H1 (cell line): Measurements from ENCODE around the gene CBL. TPM values are rescaled to one million over a fixed set of nuclear protein-coding genes. Genes with fewer than 3 reads are reported as not detected.

Experiments used
- BACH1 ChIP-seq: IDR thresholded peaks from 2 replicates; pipeline ENCODE4 v1.6.1; 2012; ENCODE audit warnings: low read length, improper control_type of control experiment
- CHD7 ChIP-seq: fragments of 300-600 bp; sonication (generic); IDR thresholded peaks from 2 replicates; pipeline ENCODE4 v1.7.1; 2012; ENCODE audit warnings: low read length, moderate library complexity, mild to moderate bottlenecking, inconsistent platforms; ENCODE audit not compliant: insufficient replicate concordance
- RNF2 ChIP-seq: fragments of 200-900, 300-1000 bp; sonication (generic); IDR thresholded peaks from 2 replicates; pipeline ENCODE4 v1.7.1; 2016; ENCODE audit warnings: borderline replicate concordance, low read depth, mild to moderate bottlenecking, antibody characterized with exemption, low read length; ENCODE audit not compliant: poor library complexity, severe bottlenecking; ENCODE audit errors: missing control alignments
- RXRA ChIP-seq: IDR thresholded peaks from 2 replicates; pipeline ENCODE4 v1.6.1; 2011; ENCODE audit warnings: low read depth, mild to moderate bottlenecking, low read length, moderate library complexity; ENCODE audit not compliant: insufficient read depth
- polyA plus RNA-seq, 7 experiments: library from polyadenylated mRNA; depleted of rRNA in 3 of 7; stranded (reverse) in 5 of 7; unstranded in 2 of 7; fragments of >200 nt in 5 of 7; fragments of 200-250 nt in 2 of 7; gene quantifications; 1 replicate in 5 of 7; 2 replicates in 1 of 7; 4 replicates in 1 of 7; pipeline versions ENCODE4 v1.2.1 to v1.2.3, GENCODE V29; 2011 to 2013; ENCODE audit warnings: missing spikeins in 2 of 7, mixed read lengths in 2 of 7
- total RNA-seq: library from RNA; stranded (reverse); fragmentation: NEBNext Ultra II Directional; extraction: Animal tissue kit (Norgen Biotek cat#: 25700); gene quantifications from 2 replicates; pipeline ENCODE4 v1.2.1, GENCODE V29; 2021

CBL gene
- total and polyA plus RNA-seq, 2 of the 8 experiments (the other 6 are each of a cell fraction or from before 2014, with no cell fraction given), result 23.1 to 57.8 TPM

GRCh38 chr11:119330237-119330636 lies 124.1 kb downstream of the CBL start (continued):
- TF ChIP-seq CHD7, result no peak
- TF ChIP-seq BACH1, result no peak
- no peak for TF ChIP-seq RXRA
- TF ChIP-seq RNF2, result no peak
